Left ventricle myocardium inferior (tissue), 1 donor: ENCODE data around the gene MKKS. TPM values are rescaled to one million over a fixed set of nuclear protein-coding genes. Genes with fewer than 3 reads are reported as not detected.
A peak's percentile ranks its signal among the peaks of the same experiment; 100 is the strongest.

Experiments
- DNase-seq: peaks from one replicate; pipeline ENCODE4 v3.0.0-alpha.2; 2020
- H3K27ac ChIP-seq: fragments of 200-600 bp; replicated peaks from 2 replicates; pipeline ENCODE4 v1.8.0; 2021
- H3K27me3 ChIP-seq: fragments of 200-600 bp; 2 replicates; pipeline ENCODE4 v1.8.0; 2021; ENCODE audit warnings: low read depth
- H3K36me3 ChIP-seq: fragments of 200-600 bp; 2 replicates; pipeline ENCODE4 v1.8.0; 2021
- H3K4me1 ChIP-seq: fragments of 200-600 bp; 2 replicates; pipeline ENCODE4 v1.8.0; 2021
- H3K4me3 ChIP-seq: fragments of 200-600 bp; 2 replicates; pipeline ENCODE4 v1.8.0; 2021; ENCODE audit warnings: mild to moderate bottlenecking, moderate library complexity
- H3K9me3 ChIP-seq: fragments of 200-600 bp; replicated peaks from 2 replicates; pipeline ENCODE4 v1.8.0; 2021
- intact Hi-C: fragments of 100-400 bp; cut with micrococcal nuclease; formaldehyde crosslinking; loops from one replicate; pipeline ENCODE4 v1.11.0; 2022
- total RNA-seq: library from RNA; stranded (reverse); fragmentation: NEBNext Ultra II Directional; extraction: Animal tissue kit (Norgen Biotek cat#: 25700); gene quantifications from one replicate; pipeline ENCODE4 v1.2.1, GENCODE V29; 2021
- TF ChIP-seq, protein P1 (sequence below): fragments of 200-600 bp; IDR thresholded peaks from 2 replicates; pipeline ENCODE4 v1.8.0; 2021; ENCODE audit warnings: antibody characterized with exemption, mild to moderate bottlenecking, borderline replicate concordance
- donor health status: DM: no; HTN: yes; CAD: no; lungs with severe emphysema.

The MKKS gene
- total RNA-seq, 1 donor from 2014 or later, result 28.3 TPM

DNA sequence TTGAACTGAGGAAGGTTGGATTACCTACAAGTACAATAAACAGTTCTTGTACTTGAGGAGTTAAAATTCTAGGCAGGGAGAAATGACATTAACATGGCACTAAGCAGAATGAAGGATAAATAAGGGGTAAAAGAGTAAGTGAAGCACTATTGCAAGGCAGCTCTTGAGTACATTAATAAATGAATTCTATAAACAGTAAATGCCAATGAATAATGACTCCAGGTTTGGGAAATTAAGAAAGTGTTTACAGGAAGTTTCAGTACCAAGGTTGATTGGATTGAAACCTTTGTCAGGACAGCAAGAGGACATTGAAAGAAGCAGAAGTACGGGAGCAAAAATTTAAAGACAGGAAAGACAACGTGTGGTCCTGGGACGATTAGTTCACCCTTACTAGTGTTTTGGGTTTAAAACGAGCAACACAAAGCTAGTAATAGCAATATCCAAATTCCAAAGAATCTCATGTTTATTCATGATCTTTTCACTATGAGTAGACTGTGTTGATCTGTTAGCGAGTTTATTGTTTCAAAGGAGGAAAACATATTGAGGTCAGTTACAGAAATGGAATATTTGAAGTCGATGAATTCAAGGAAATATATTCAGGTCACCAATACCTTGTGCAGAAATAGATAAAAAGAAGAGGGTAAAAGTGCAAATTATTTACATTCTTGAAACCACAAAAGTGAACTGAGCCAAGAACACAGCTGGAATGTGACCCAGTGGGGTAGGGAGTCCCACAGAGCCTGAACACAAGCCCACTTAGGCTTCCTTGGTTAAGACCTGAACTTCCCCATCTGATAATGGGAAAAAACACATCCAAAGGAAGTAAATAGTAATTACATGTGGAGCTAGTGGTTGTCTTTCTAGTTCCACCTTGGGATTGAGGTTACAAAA is 80.8 kb downstream of the MKKS start:
- intact Hi-C loops, result no loop called here
- Histone ChIP-seq H3K9me3 (no peaks in the 10 kb centered on the region), H3K4me1 (peaks cover 18% of the 10 kb centered on the region), H3K27me3 (peaks cover 7% of the 10 kb centered on the region), H3K4me3 (no peak overlapping the region), H3K36me3 (no peaks in the 10 kb centered on the region), H3K27ac (peak overlapping the region; percentile 80)
- TF ChIP-seq, protein P1, sequence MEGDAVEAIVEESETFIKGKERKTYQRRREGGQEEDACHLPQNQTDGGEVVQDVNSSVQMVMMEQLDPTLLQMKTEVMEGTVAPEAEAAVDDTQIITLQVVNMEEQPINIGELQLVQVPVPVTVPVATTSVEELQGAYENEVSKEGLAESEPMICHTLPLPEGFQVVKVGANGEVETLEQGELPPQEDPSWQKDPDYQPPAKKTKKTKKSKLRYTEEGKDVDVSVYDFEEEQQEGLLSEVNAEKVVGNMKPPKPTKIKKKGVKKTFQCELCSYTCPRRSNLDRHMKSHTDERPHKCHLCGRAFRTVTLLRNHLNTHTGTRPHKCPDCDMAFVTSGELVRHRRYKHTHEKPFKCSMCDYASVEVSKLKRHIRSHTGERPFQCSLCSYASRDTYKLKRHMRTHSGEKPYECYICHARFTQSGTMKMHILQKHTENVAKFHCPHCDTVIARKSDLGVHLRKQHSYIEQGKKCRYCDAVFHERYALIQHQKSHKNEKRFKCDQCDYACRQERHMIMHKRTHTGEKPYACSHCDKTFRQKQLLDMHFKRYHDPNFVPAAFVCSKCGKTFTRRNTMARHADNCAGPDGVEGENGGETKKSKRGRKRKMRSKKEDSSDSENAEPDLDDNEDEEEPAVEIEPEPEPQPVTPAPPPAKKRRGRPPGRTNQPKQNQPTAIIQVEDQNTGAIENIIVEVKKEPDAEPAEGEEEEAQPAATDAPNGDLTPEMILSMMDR, result no peak
- DNase-seq, result no peak

Other genes starting within 250 kb of the MKKS start
- gene SNAP25, start 215.4 kb downstream of the MKKS start, total RNA-seq, result 0.22 TPM
- 3.1 TPM for gene SLX4IP, start 1.1 kb upstream of the MKKS start, total RNA-seq
- gene JAG1, start 239.8 kb upstream of the MKKS start, total RNA-seq, result 20.5 TPM